HG02678 (cell line): Measurements from ENCODE around the gene DMC1.
"Not testable (repeated sequence)": the region's sequence is repeated elsewhere in the genome, so short reads cannot be mapped to it uniquely, and the experiment has no call there.

Source experiments
- ATAC-seq: cut with Tn5 transposase; IDR thresholded peaks from one replicate; pipeline ENCODE4 v1.9.1; 2021; ENCODE audit warnings: mild to moderate bottlenecking, moderate library complexity; ENCODE audit not compliant: unreplicated experiment

Gene DMC1

DNA sequence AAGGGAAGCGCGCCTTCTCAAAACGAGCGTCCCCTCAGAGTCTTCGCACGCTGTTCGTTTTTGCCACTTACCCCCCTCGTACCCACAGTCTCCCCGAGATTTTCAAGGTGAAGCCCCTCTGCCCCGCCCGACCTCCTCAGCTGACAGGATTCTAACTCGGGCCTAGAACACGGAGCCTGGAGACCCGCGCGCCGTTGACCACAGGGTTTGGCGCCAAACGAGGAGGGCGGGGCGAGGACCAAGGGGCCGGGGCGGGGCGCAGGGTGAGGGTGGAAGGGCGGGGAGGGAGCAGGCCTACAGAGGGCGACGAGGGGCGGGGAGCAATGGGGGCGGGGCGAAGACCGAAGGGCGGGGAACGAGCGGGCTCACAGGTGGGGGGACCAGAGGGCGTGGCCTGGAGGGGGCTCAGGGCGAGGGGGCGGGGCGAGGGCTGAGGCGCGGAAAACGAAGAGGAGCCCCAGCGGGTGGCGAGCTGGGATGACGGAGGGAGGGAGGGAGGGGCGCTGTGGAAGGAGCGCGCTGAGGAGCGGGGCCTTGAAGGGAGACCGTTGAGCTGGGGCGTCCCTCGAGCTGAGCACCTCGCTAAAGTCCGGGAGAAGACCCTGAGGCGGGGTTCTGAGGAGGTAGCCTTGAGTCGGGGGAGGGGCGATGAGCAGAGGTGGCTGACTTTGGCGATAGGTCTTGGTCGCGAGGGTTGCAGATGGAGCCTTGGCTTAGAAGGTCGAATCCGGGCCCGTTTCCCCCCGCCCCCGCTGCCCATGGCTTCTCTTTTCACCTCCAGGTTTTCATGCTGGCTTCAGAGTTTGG lies at the start of gene DMC1:
TSS of gene DMC1 (minus strand) at position 212 of the 807 bp plus-strand sequence. CDS start 1,927 bp downstream, outside the sequence.
- peak; percentile 61 for ATAC-seq

GRCh38 chr22:38618682-38619081 lies 48.7 kb upstream of the DMC1 start:
- no peak for ATAC-seq

- ATAC-seq = no peak
Observed at GRCh38 chr22:38618258-38618657, 48.3 kb upstream of the DMC1 start.

DNA sequence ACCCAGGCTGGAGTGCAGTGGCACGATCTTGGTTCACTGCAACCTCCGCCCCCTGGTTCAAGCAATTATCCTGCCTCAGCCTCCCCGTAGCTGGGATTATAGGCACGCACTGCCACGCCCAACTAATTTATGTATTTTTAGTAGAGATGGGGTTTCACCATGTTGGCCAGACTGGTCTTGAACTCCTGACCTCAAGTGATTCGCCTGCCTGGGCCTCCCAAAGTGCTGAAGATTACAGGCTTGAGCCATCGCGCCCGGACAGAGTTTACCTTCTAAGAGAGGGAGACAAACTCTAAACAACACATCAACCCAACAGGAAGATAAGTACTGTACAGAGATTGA lies 45.1 kb upstream of the DMC1 start:
- not testable (repeated sequence) for ATAC-seq

DNA sequence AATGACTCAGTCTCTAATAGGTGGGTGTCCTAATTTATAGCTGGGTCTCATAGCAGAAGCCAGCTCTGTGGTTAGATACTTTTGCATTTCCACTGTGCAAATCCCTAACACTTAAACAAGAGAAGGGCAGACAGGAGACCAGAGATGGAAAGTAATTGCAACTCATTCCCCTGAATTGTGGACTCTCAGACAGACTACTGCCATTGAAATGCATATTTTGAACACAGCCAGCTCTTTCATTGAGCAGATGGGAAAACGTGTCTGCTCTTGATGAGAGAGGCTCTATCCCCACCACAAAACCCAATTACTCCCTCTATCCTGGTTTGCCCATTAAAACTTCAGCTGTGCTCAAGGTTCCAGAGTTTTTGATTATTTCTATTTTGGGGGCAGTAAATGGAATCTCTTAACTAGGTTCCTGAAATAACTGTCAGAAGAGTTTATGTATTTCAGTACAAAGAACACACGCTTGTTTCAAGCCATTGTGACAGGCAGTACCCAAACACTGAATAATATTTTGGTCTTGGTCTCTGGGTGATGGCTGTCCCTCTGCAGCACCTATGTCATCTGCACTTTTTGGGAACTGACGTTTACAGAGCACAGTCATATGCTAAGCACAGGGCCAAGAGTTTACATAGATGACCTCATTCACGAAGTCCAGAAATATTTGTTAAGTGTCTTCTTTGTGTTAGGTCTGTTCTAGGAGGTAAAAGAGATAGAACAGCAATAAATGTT lies 44.5 kb upstream of the DMC1 start:
- no peak for ATAC-seq

GRCh38 chr22:38613588-38613987 lies 43.6 kb upstream of the DMC1 start:
- no peak for ATAC-seq

- no peak for ATAC-seq
Observed at GRCh38 chr22:38612217-38613006, 42.4 kb upstream of the DMC1 start.

- no peak for ATAC-seq
Observed at GRCh38 chr22:38611559-38611958, 41.6 kb upstream of the DMC1 start.

DNA sequence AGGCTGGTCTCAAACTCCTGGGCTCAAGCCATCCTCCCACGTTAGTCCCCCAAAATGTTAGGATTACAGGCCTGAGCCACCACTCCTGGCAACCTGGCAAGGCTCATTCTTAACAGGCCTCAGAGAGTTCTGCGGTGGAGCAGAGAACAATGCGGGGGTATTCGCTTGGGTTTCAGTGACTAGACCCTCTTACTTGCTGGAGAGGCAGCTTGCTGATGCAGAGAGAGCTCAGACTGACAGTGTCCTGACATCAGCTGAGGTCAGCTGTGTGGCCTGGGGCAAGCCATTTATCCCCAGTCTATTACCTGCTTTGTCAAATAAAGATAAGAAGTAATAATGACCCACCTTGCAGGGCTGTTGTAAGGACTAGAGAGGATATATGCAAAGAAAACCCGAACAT lies 40.3 kb upstream of the DMC1 start:
- ATAC-seq = no peak

DNA sequence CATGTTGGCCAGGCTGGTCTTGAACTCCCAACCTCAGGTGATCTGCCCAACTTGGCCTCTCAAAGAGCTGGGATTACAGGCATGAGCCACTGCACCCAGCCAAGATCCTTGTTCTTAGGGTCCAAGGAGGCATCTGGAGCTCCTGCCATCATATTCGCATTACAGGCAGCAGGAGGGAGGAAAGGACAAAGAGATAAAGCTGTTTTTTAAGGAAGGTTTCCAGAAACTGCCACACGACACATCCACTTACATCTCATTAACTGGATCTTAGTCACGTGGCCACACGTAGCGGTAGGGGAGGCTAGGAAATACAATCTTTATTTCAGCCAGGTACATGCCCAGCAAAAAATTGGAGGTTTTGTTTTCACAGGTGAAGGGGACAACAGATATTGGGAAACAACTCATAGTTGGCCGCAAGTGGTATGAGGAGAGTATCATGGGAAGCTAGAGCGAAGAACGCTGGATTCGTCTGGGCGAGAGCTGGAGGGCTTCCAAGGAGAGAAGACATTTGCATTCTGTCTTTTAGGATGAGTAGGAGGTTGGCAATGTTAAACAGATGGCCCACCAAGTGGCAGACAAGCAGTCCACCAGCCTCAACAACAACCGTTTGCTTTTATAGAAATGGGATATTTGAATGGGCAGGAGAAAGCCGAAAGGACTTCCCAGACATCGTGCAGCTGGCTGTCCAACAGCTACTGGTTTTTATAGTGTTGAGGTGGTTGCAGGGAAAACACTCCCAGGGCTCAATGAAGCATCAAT lies 39.2 kb upstream of the DMC1 start:
- no peak for ATAC-seq

DNA sequence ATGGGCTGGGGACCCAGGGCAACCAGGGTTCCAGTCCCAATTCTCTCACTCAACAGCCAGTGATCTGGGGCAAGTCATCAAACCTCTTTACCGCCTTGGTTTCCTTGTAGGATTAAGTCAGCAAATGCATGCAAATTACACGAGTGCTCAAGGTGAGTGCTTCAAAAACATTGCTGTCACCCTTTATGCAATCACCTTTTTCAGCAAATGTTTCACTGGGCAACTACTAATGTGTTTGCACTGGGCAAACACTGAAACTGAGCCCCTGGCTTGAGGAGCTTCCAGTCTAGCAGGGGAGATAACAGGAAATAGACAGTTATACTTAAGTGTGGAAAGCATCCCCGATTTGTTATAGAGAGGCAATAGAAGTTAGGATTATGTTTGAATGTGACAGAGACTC lies 37.7 kb upstream of the DMC1 start:
- ATAC-seq = no peak

DNA sequence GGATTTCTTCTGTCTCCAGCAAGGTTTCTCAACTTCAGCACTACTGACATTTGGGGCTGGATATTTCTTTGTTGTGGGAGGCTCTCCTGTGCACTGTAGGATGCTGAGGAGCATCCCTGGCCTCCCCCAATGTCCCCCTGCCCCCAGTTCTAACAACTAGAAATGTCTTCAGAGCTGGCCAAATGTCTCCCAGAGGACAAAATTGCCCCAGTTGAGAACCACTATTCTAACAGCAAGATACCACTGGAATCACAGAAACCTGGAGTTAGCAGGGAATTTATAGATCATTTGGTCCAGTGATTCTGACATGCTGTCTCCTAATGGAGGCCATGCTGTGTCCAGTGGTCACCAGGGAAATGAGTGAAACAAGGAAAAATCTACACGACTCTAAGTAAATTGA lies 32.2 kb upstream of the DMC1 start:
- no peak for ATAC-seq

DNA sequence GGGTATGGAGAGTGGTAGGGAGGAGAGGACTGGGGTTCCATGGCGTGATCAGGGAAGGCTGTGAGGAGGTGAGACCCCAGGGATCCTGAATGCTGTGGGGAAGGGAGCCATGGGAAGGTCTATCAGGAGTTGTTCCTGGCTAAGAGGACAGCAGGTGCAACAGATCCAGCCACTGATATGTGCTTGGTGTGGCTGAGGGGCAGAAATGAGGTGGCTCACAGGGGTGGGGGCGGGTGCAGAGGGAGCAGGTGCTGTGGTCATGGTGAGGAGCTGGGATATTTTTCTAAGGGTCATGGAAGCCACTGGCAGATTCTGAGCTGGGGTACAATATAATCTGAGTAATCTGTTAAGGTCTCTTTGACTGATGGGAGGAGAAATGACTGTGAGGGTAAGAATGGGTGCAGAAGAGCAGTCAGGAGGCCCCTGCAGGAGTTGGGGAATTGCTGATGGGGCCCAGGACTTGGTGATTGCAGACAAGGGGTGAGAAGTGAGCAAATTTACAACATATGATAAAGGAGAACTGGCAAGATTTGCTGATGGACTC lies 31.3 kb upstream of the DMC1 start:
- ATAC-seq = no peak

- no peak for ATAC-seq
Observed at GRCh38 chr22:38599466-38599865, 29.5 kb upstream of the DMC1 start.

GRCh38 chr22:38582923-38583322 lies 12.9 kb upstream of the DMC1 start:
- ATAC-seq = not testable (repeated sequence)

DNA sequence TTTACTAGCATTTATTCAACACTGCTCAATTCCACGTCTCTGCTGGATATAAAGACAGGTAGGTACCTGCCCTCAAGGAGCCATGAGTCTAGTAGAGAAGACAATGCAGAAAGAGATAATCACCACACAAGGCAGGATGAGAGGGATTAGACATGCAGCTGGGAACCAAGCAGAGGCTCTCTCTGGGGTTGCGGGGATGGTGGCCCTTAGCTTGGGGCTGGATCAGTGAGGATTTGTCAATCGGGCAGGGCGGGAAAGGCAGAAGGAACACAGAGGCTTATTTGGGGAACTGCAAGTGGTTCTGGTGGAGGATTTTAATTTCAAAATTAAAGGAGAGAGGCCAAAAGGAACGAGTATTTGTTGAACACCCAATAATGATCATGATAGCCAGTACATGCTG lies 8.5 kb upstream of the DMC1 start:
- ATAC-seq = no peak

GRCh38 chr22:38572065-38572464 lies 2.1 kb upstream of the DMC1 start:
- no peak for ATAC-seq

DNA sequence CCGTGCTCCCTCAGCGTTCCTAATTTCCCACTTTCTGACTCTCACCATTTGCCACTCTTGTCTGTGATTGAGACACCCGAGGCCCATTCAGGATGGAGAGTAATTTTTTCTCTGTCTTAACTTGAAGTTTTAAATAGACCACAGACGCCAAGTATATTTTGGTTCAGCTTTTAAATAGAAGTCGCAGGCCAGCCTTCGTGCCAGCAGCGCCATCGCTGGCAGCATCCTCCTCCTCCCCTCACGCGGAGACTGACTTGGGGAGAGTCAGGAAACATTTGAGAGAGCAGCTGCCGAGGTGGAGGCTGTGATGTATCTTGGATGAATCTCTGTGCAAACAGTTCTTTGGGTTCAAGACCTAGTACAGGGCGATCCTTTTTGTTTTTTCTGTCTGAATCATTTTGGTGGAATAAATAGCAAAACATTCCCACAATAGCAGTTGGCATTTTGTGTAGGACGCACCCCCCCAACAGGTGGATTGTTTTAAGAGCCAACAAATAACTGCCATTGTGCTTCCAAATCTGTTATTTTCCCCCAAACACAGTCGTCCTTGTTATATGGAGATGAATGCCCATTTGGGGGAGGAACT lies 889 bp upstream of the DMC1 start:
- peak; percentile 22 for ATAC-seq

- no peak for ATAC-seq
Observed at GRCh38 chr22:38569181-38569971, 607 bp downstream of the DMC1 start.
